Mesenteric fat pad (tissue), 1 donor: Measurements from ENCODE around the gene TNRC6B. TPM values are rescaled to one million over a fixed set of nuclear protein-coding genes. Genes with fewer than 3 reads are reported as not detected.

Experiments used
- DNase-seq: peaks from one replicate; pipeline ENCODE4 v3.0.0-alpha.2; 2020; ENCODE audit warnings: low spot score
- total RNA-seq: library from RNA; stranded (reverse); fragmentation: NEBNext Ultra II Directional; extraction: Animal tissue kit (Norgen Biotek cat#: 25700); gene quantifications from one replicate; pipeline ENCODE4 v1.2.1, GENCODE V29; 2021
- donor health status: DM: yes; HTN: yes; CAD: no.

TNRC6B gene
- total RNA-seq, 1 donor from 2014 or later, result 37.4 TPM

DNA sequence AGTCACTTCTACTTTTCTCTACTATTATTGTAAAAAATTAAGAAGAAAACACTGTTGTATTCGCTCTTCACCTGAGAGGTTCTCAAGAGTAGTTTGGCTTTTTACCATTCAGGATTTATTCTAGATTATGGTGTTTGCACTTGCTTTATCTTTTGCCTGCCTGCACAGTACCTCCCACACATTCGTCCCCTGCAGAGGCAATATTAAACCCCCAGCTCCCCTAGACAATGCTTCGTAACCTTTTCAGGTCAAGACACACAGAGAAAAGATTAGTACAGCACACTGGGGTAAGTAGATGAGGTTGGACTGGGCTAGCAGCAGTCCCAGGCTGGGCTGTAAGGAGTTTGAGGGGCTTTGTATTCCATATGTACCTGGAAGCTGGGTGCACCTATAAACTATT lies 62.4 kb downstream of the TNRC6B start:
- no peak for DNase-seq

- no peak for DNase-seq
These were observed 63.0 kb downstream of the TNRC6B start for GRCh38 chr22:40240686-40241085.

GRCh38 chr22:40241200-40241763 lies 63.6 kb downstream of the TNRC6B start:
- no peak for DNase-seq

DNA sequence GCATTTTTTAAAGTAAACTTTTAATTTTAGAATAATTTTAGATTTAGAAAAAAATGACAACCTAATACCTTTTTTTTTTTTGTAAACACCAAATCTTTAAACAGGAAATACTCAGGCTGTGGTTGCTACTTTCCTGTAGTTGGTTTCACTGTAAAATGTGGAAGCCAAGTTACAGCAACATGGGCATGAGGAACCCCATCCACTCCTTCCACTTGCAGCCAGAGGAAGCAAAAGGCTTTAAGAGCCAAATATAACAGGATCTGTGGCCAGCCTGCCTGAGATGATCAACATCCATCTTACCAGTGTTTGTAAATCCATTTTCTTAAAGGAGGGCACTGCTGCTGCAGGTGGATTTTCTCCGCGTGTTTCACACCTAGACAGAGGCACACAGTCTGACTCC lies 66.2 kb downstream of the TNRC6B start:
- DNase-seq, result no peak

GRCh38 chr22:40244586-40244985 lies 66.9 kb downstream of the TNRC6B start:
- DNase-seq, result no peak

DNA sequence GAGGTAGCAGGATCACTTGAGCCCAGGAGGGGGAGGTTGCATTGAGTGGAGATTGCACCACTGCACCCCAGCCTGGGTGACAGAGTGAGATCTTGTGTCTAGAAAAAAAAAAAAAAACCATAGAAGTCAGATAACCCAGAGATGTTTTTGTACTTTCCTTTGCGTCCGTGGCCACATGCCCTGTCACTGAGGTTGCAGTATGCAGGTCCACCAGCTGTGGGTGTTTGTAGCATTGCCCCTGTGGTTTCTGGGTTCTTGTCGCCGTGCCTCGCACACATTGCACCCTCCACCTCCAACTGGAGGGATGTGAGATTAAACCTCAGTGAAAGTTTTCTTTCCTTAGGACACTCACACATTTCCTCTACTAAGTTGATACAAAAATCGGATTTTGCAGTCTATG lies 70.3 kb downstream of the TNRC6B start:
- DNase-seq, result no peak

DNA sequence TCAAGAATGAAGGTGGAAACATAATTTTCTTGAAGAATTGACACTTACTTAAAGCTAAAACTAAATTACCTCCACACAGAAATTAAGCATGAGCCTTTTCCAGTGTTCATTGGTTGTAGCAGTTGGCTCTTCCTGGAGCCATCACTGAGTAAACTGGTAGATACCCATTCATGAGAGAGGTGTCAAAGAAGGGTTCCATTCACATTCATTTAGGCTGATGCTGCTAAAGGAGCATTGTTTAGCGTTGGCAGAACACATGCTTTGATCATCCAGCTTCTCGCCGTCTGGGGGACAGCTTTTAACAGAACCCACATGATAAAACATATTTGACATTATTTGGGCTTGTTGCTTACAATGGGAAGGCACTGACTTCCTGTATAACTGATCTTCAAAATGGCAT lies 71.6 kb downstream of the TNRC6B start:
- DNase-seq, result no peak

- no peak for DNase-seq
These were observed 72.9 kb downstream of the TNRC6B start for GRCh38 chr22:40250608-40251007.

- DNase-seq, result no peak
These were observed 73.4 kb downstream of the TNRC6B start for GRCh38 chr22:40251106-40251505.

DNA sequence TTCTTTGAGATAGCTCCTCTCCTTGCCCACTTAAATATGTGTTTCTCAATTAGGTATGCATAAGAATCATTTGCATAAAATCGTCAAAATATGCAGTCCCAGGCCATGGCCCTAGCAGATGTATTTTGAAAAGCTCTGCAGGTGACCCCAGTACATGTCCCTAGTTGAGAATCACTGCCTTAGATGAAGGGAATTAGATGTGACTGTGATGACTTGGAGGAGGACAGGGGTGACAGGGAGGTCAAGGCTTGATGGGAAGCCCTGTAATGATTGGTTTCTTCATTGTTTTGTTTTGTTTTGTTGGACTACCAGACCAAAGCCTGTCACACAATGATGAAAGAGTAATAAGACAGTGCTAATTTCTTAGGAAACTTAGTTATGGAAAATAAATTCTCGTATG lies 74.4 kb downstream of the TNRC6B start:
- no peak for DNase-seq

DNA sequence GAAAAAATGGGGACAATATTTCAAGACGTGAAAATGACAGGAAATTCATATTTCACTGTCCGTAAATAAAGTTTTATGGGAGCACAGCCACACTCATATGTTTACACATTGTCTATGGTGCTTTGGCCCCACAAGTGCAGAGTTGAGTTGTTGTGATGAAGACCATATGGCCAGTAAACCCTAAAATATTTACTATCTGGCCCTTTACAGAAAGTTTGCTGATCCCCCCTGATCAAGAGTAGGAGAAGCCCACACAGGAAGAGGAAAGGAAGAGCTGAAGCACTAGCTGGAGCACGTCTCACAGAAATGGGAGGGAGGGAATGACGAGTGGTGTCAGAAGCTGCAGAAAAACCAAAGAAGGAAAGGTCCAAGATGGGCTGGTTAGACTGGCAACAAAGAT lies 78.8 kb downstream of the TNRC6B start:
- no peak for DNase-seq

DNA sequence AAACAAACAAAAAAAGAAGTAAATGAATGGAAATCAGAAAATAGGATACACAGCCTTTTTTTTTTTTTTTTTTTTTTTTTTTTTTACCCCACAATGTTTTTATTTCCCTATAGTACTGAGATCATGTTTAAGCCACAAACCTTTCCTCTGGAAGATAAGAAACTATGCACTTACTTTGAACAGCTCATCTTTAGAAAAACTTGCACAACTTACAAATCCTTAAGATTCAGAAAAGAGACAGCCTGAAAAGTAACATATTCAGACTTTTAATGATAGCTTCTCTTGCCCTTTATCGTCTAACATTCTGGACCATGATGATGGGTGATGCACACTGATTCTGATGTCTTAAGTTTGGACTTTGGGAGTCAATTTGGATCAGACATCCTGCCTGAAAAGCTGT lies 80.3 kb downstream of the TNRC6B start:
- no peak for DNase-seq

DNA sequence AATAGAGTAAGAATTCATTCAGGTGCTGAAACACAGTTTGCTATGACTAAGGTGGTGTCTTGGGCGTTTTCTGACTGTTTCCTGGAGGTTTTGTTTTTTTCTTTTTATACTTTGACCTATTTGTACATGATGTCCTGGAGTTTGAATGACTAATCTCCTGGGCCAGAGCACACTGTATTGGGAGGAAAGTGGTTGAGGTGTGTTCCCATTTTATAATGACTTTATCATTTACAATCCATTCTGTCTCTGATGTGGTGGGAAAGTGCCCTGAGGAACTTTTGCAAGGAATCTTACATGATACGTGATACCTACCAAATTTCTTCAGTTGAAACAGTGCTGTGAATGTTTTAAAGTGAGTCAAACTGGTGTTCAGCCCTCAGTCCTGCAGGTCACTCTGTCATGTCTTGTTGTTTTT lies 80.8 kb downstream of the TNRC6B start:
- DNase-seq, result no peak

DNA sequence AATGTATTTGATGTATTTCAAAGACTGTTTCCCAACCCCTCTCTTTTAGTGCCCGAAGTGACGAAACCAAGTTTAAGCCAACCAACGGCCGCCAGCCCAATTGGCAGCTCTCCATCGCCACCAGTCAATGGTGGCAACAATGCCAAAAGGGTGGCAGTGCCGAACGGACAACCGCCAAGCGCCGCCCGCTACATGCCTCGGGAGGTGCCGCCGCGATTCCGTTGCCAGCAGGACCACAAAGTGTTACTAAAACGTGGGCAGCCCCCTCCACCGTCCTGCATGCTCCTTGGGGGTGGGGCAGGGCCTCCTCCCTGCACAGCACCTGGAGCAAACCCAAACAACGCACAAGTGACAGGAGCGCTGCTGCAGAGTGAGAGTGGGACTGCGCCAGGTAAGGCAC lies 84.1 kb downstream of the TNRC6B start:
- DNase-seq, result no peak

DNA sequence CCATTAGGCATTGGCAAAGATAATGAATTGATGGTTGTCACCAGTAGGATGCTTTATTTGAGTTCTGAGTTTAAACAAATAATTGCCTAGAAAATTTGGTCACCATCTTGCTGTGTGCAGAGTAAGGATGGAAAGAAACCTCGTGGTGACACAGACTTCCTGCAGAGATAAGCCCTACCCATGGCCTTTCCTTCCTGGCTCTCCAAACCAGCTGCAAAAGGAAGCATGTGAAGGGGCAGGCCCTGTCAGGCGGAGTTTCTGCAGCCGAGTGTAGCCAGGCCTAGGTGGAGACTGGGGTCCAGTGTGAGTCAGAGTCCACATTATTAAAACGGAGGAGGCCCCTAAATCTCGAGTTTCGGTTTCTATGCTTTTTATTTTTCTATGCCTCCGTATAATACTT lies 85.5 kb downstream of the TNRC6B start:
- no peak for DNase-seq

GRCh38 chr22:40265783-40266182 lies 88.1 kb downstream of the TNRC6B start:
- no peak for DNase-seq

- DNase-seq, result no peak
These were observed 92.3 kb downstream of the TNRC6B start for GRCh38 chr22:40270031-40270430.

DNA sequence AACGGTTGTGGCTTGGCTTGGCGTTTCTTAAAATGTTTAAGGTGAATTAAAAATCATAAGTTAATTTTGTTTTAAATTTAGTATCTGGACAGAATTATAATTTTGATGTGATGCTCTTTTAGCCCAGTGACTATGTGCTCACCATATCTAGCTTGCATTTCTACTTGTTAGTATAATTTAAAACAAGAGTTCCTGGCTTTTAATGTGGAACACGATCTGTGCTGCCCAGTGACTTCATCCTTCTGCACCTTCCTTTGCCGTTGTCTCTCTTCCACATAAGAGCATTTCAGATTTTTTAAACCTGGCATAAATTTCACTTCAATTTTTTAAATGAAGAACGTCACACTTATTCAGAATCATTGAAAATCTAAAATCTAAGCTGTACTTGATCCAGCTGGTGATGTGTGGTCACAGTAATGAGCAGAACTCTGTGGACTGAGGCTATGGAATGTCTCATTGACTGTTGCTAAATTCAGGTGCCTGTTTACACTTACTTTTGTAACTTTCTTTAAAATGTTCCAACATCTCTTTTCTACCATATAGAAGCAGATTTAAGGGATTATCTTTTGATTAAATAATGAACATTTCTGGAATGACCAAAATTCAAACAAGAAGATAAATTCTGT lies 93.1 kb downstream of the TNRC6B start:
- no peak for DNase-seq

GRCh38 chr22:40271440-40271839 lies 93.7 kb downstream of the TNRC6B start:
- DNase-seq, result no peak

GRCh38 chr22:40273319-40273718 lies 95.6 kb downstream of the TNRC6B start:
- DNase-seq, result no peak

DNA sequence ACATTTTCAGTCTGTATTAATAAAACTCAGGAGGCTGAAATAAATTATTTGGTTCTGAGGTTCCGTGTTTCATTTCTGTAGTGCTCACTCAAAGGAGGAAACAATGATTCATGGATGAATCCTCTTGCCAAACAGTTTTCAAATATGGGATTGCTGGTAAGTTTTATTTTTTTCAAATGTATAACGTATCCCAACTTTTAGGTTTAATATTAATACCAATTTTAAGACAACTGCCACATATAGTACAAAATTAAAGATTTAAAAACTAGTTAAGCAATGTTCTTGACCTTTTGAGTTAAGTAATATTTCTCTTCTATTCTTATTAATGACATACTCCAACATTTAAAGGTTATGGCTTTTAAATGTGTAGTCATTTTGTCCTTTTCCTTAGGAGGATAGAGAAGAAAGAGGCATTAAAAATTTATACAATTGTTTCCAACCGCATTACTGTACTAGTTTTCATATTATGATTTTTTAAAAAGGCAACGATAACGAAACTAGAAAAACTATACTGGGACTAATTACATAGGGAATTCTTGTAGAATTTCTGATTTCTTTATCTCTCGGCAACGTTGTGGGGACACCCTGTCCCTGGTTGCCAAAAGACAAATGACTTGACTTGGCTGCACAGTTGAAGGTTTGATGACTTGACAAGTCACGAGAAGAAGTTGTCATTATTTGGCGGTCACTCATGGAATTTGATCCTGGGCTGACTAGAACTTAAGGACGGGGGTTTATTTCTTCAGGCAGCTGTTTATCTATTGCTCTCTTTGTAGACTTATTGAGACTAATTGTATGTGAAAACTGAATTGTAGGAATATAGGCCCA lies 99.5 kb downstream of the TNRC6B start:
- DNase-seq, result no peak

GRCh38 chr22:40279017-40279416 lies 101.3 kb downstream of the TNRC6B start:
- no peak for DNase-seq

- no peak for DNase-seq
These were observed 104.0 kb downstream of the TNRC6B start for GRCh38 chr22:40281717-40282116.
